SK-N-DZ (cell line): ENCODE measurements around the gene NDP.
A peak's percentile ranks its signal among the peaks of the same experiment; 100 is the strongest.
"Not testable (repeated sequence)": the region's sequence is repeated elsewhere in the genome, so short reads cannot be mapped to it uniquely, and the experiment has no call there.

Source experiments
- DNase-seq: peaks from one replicate; pipeline ENCODE4 v3.0.0-alpha.2; 2015; ENCODE audit warnings: low spot score

The NDP gene

DNA sequence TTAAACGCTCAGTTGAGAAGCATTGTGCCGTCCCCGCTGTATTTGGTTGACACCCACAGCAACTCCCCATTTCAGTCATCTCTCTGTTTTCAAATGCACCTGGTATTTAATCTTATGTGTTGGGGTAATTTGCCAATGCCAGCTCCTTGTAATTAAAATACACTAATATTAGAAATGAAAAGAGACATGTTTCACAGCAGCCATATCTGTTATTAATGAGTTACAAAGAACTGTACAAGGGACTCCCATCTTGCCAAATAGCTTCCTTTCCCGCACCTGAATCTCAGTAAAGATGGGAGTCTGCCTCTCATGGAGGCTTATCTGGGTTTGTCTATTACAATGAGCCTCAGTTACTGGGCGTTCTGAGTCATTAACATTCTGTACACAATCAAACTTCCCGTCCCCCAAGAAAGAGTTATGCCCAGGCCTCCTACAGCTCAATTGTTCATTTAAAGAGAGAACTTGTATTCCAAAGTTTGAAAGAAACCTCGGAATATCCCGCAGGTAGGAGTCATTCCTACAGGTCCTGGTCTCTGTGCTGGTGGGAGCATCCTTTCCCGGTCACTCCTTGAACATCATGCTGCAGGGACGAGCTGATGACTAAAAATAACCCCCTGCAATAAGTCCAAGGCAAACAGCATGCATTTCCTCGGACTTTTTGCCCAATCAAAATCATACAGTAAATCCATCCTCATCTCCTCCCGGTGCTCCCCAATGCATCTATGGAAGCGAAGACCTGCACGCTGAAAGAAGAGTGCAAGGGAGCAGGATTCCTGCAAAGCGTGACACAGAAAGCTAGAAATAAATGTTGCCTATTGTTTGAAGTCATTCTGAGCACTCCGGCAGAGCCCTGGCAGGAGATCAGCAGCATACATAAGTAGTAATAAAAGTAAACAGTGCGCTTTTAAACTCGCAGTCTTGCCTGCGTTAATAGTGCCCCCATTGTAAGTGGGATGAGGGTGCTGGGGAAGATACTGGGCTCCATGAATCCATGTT, 926 bp downstream of the NDP start:
- DNase-seq = no peak

DNA sequence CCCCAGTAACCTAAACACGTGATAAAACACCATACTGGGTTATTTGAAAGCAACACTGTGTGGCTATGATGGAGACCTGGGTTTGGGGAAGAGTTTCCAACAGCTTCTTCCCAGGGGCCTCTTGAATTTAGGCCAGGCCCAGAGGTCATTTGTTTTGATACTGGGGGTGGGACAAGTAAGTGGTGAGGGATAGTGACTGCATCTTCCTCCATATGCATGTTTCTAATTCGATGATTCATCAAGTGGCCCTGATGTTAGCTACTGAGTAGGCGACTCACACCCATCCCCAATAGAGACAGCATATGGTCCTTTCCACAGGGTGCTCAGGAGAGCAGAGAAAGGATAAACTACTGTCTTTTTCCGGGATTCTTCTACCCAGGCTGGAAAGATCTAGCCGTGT, 2.7 kb downstream of the NDP start:
- no peak for DNase-seq

DNA sequence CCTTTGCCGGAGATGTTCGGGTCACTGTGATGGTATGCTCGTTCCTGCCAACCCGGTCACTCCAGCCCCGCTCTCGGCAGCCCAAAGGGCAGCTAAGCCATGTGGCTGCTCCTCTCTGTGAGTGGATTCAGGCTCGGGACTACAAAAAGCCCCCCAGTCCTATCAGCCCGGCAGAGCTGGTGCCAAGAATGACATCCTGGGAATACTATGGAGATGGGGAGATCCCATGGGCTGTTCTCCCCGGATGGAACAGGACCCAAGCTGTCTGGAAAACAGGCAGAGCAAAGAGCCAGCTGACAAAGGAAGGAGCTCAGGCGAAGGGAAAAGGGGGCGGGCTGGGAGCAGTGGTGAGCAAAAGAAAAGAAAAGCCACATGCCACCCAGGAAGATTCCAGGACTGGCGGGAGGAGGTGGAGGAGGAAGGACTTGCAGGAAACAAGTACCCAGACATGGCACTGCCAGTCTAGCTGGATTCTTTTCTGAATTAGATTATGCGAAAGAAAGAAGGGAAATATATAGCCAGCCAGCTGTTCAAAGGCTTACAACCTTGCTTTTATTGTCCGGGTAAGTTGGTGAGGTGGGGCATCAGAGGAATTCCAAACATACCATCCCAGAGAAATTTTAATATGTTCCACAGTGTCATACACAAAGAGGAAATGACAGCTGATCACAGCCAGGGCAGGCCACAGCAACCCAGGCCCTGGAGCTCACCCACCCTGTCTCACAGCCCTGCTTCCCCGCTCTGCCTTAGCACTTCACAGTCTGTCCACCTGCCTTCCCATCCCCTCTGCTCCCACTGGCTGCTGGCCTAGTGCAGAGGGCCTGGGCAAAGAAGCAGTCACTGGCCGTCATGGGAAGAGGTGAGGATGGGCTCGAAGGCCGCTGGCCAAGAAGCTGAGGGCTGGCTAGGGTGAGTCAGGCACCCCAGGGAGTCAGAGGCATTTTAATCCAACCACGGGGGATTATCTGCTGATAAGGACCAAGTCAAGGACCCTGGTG, 3.4 kb downstream of the NDP start:
- DNase-seq = no peak

DNA sequence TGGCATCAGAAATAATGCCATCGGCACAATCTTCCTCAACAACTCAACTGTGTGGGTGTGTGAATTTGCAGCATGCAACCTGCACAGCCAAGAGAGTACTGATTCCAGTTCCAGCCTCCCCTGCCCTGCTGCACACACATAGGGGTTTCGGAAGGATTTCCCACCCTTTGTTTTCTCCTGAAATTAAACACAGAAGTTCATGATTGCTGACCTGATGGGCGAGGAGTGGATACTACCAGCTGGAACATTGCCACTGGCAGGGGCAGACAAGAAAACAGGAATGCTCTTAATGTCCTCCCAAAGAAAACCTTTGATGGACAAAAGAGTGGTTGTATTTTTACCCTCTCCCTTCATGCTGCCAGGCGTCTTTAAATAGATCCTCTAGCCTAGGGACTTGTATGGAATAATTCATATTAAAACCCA, 4.8 kb downstream of the NDP start:
- no peak for DNase-seq

DNA sequence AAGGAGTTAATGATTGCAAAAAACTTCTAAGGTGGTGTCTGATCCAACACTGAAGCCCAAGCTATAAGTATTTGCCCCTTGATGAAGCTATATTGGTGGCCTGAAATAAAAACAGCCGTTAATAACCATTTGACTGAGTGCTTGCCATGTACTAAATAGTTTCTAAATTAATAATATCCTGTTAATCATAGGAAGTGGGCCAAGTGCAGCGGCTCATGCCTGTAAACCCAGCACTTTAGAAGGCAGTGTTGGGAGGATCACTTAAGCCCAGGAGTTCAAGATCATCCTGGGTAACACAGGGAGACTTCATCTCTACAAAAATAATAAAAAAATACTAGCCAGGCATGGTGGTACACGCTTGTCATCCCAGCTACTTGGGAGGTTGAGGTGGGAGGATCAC, 8.3 kb downstream of the NDP start:
- DNase-seq = no peak

DNA sequence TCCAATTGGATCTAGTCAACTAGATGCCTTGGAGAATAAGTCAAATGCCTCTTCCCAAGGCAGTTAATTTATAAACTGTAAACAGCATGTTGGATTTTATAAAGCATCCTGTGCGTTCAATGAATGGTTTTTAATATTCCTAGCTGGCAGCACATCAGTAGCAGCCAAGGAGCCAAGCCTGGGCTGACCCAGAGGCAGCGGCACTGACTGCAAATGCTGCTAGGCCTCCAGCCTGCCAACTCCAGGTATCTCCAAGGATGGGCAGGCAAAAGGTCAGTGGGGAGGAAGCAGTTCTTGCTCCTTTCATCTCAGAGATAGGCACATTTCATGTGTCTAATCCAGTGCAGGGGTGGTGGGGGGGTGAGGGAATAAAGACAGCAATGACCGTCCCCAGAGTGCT, 9.5 kb downstream of the NDP start:
- DNase-seq = no peak

DNA sequence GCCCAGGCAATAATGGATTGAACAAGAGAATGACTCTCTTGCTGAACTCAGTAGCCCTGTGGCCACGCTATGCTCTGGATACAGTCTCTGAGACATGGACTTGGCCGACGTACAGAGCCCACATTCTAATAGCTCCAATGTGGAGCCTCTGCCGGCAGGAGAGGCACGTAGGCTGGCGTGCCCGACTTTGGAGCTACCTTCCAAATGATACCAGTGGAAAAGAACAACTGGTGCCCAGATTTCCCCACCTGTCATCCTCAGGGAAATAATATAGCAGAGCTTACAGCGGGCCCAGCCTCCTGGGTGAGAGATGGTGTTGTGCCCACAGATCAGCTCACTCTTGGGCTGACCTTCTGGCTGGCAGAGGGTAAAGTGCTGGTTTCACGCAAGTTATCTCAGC, 10.6 kb downstream of the NDP start:
- DNase-seq = no peak

DNA sequence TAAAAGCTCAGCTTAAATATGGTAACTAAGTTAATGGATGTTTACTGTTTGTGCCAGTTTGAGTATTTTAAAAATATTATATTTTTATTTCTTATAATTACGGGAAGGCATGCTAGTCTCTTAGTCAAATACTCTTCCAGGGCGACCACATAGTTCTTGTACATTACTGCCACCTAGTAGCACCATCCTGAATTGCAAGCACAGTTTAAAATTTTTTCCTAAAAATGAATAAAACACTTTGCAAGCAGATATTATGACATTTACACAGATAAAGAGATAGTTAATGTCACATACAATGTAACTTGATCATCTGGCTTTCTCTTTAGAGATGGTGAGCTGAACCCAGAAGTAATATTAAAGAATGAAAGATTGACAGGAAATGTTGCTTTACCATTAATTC, 11.5 kb downstream of the NDP start:
- DNase-seq = no peak

DNA sequence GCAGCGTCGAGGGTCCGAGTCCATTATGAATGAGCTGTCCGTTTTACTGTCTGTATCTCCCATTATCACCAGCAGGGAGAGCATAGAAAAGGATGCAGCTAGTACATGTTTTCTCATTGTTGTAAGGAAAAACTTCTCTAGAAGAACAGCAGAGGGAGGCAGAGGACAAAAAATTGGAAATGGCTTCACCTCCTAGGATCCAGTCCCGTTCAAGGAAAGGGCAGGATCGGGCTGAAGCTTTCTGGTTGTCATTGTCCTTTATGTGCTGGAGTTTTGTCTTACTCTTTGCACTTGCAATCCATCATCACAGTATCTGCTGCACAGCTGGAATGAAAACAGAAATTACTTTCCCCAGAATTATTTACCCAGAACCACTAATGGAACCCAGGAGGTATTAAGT, 14.7 kb downstream of the NDP start:
- peak; percentile 80 for DNase-seq

DNA sequence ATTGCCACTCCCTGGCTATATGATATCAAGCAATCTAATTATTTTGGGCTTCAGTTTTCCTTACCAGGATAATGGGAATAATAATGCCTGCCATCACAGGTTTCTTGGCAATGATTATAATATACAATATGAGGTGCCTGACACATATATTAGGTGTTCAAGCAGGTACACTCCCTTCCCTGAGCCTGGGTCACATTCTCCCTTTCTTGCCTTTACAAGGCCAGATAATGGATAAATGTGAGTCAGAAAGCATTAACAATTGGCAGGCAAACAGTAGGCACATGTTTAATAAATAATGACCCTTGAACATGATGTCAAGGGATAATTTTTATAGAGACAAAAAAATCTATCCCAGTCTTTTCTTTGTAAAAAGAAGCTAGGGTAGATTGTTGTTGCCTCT, 17.2 kb downstream of the NDP start:
- DNase-seq = no peak

DNA sequence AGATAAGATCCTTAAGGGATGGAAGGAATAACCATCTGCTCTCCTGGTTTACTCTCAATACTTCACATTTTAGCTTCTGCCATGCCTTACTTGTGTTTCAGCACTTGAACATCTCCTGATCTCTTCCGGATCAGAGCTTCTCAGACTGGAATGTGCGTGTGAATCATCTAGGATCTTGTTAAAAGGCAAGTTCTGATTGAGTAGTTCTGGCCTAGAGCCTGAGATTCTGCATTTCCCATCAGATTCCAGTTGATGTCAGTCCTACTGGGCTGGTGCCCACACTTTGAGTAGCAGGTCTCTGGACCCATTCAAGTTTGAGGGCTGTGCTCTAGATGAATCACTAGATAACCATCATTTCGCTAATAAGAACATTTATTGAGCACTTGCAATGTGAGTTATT, 20.0 kb downstream of the NDP start:
- DNase-seq = no peak

DNA sequence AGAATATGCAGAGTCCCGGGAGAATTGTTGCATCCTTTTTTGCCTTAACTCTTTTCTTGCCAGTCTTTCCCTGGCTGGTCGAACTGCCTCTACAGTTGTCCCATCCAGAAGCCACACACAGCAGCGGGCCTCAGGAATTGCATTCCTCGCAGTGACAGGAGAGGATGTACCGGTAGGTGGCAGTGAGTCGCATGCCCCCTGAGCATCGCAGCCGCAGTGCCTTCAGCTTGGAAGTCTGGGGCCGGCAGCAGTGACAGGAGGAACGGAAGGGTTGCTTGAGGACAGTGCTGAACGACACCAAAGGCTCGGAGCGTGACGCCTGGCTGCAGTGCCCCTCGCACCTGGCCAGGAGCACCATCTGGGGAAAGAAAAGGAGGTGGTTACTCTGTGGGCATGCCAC, 23.5 kb downstream of the NDP start:
- DNase-seq = peak; percentile 52

DNA sequence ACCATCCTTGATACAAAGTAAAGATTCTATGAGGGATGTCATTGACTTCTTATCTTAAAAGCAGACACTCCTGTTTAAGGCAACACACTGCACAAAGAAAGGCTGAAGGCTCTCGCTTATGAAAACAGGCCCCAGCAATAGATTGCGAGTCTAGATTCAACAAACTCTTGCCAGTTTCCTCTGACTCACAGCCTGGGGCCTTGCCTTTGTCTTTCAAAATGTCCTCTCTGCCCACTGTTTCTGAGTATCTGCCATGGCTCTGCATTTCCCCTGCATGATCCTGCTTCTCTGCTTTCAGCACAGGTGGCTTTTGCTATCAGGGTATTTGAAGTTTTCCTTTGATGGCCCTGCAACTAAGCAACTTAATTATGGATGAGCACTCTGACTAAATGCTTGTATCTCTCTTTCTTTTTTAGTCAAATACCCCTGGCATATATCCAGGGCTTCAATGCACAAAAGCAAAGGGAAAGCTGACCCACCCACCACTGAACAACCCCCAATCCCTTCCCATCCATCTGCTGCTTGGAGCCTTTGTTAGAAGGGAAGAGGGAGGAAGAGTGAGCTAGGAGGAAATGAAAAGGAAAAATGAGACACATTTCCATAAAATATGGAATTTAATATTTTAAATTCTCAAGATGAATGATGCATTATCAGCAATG, 32.2 kb downstream of the NDP start:
- no peak for DNase-seq

DNA sequence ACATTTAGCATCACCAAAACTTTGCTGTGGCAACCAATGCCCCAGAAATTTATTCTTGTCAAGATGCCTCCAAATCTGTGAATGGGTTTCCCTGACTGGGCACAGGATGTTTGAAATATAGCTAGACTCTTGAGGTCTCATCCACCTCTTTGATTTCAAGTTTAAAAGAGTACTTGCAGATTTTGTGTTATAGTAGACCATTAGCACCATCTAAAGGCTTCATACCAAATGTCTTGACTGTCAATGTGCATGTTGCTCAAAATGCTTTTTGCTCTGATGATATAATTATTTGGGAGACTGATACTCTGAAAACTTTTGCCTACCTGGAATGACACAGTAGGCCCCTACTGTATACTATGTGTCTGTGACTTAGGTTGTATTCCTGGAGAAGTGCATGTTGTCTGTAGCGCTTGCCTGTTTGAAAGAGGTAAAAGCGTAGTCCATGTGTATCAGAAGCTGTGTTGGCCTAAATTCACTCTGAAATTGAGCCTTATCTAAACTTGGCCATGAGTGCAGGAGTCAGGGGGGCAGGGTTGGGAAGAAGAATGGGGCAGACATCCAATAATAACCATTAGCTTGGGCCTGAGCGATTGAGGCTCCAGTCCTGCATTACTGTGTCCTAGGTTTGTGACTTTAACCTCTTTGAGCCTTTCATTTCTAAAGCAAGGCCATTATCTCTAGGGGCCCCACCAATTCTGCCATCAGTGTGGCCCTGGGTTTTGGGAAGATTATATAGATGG, 33.8 kb downstream of the NDP start:
- DNase-seq = no peak

DNA sequence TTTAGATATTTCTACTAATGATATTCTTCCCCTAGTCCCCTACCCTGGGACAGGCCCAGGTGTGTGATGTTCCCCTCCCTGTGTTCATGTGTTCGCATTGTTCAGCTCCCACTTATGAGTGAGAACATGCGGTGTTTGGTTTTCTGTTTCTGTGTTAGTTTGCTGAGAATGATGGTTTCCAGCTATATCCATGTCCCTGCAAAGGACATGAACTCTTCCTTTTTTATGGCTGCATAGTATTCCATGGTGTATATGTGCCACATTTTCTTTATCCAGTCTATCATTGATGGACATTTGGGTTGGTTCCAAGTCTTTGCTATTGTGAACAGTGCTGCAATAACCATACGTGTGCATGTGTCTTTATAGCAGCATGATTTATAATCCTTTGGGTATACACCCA, 51.2 kb downstream of the NDP start:
- not testable (repeated sequence) for DNase-seq

DNA sequence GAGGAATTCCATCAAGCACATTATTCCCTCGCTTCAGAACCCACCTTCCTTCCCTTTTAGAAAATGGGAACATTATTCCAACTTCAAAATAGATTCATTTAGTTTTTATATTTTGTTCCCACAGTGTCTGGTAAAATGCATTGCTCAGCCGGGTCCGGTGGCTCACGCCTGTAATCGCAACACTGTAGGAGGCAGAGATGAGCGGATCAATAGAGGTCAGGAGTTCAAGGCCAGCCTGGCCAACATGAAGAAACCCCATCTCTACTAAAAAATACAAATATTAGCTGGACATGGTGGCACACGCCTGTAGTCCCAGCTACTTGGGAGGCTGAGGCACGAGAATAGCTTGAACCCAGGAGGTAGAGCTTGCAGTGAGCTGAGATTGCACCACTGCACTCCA, 62.4 kb downstream of the NDP start:
- DNase-seq = not testable (repeated sequence)

DNA sequence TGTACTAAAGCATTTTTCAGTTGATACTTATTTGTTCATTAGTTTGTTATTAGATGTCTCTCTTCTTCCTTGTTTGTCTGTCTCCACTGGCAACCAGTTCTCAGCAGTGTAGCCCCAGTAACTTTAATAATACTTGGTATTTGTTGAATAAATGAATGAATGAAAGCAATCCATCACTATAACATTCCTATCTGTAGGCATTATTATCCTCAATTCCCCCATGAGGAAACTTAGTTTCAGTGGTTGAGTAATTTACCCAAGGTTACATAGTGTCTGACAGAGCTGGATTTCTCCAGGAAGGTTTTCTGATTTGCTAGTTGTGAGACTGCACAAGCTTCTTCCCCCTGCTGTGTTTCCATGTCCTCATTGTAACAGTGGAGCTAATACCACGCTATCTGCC, 63.2 kb downstream of the NDP start:
- no peak for DNase-seq

DNA sequence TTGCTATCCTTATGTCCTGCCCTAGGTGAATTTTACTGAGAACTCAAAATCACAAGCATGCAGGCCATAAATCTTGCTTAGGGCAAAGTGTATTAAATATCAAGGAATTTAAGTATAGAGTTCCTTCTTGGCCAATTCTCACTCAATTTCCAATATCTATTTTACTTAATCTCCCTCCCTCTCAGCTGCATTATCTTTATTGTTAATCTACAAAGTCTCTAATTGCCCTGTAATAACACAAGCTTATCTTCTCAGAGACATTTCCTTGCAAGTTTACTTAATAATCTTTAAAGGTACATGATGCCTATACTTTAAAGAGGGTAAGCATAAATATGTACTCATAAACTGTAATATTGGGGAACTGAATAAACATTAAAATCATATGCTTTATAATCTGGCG, 64.0 kb downstream of the NDP start:
- no peak for DNase-seq

DNA sequence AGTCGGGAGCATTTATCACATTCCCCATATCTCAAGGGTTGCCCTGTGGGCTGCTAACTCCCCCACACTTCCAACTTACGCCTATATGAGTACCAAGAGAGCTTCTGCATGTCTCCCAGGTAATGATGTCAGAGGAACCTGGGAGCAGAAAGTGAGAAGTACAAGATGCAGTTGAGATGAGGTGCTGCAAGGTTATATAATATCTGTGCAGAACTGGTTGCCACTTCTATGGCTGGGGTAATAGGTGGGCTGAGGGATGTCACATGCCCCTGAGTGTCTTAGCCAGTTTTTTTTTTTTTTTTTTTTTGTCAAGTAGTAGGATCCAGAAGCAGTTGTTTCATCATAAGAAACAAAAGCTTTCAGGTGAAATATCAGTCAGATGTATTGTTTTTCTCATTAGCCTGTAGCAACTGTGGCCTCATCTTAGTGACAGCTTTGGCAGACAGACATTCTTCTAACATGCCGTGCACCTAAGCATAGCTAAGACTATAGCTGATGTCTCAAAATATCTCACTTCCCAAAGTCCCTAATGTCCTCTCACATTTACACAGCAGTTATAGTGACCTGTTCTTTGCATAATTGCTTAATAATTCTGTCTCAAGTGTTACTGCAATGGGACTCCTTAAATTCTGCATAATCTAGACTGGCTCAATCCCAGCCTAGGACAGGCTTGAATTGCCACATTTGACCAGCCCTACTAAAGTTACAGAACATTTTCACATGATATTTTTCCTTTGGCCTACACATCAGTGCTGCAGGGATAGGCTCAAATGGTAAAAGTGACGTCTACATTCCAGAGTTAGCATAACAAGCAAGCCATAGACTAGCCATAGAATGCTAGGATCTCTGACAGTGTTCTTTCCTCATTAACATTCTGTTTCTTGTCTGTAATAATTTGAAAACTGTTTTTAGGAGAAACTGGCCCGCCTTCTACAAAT, 73.0 kb downstream of the NDP start:
- no peak for DNase-seq
